IPS DF 4.7 (cell line): Measurements from ENCODE around the gene RING1.
"Not testable (repeated sequence)": the region's sequence is repeated elsewhere in the genome, so short reads cannot be mapped to it uniquely, and the experiment has no call there.

ENCODE experiments used
- DNase-seq: peaks from one replicate; pipeline ENCODE4 v3.0.0-alpha.2; 2013; ENCODE audit warnings: low spot score; ENCODE audit errors: extremely low read depth

RING1 gene

DNA sequence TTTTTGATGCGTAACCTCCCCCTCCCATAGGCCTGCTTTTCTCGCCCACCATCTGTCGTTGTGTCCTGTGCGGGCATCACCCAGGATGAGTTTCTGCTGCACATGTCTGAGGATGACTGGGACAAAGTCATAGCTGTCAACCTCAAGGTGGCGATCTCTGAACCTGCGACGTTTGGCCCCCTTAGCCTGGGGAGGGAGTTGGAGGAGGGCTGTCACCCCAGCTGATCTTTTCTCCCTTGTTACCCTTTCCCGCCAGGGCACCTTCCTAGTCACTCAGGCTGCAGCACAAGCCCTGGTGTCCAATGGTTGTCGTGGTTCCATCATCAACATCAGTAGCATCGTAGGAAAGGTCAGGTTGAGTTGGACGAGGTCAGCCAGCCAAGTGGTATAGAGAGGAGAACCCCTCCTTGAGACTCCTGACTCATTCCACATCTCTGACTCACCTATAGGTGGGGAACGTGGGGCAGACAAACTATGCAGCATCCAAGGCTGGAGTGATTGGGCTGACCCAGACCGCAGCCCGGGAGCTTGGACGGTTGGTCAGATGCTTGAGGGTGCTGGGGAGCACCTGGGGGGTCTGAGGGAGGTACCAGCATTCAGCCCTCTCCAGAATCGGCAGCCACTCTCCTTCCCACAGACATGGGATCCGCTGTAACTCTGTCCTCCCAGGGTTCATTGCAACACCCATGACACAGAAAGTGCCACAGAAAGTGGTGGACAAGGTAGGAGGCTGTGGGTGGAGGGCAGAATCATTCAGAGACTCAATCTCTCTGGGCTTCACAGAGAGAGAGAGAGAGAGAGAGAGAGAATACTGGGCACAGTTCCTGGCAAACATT, 2.9 kb upstream of the RING1 start:
- no peak for DNase-seq

DNA sequence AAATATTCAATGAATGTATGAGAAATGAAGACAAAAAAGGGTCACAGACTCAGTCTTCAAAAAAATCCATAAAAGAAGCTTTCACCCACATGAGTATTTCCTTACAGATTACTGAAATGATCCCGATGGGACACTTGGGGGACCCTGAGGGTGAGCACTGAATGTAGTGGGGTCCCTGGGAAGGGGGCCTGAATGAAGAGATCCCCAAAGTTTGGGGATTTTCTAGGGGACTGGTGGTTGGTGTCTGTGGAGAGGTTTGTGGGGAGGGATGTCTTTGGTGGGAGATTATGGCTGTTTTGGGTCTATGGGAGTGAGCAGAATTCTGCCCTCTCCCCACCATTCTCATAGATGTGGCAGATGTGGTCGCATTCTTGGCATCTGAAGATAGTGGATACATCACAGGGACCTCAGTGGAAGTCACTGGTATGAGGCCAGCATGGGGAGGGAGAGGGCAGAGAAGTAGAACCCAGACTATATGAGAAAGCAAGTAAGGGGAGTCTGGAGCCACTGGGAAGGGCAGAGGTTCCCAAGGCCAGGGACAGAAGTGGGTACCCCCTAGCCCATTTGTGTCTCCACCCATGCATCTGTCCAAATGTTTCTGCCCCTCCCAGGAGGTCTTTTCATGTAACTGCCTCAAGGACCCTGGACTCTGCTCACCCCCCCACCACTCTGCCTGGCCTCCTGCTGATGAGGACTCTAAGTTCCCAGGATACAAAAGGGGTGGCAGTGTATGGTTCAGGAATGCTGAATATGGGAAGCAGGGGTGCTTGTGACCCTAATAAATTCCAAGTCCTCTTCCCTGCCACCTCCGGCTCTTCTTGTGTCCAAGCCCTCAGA, 2.1 kb upstream of the RING1 start:
- no peak for DNase-seq

DNA sequence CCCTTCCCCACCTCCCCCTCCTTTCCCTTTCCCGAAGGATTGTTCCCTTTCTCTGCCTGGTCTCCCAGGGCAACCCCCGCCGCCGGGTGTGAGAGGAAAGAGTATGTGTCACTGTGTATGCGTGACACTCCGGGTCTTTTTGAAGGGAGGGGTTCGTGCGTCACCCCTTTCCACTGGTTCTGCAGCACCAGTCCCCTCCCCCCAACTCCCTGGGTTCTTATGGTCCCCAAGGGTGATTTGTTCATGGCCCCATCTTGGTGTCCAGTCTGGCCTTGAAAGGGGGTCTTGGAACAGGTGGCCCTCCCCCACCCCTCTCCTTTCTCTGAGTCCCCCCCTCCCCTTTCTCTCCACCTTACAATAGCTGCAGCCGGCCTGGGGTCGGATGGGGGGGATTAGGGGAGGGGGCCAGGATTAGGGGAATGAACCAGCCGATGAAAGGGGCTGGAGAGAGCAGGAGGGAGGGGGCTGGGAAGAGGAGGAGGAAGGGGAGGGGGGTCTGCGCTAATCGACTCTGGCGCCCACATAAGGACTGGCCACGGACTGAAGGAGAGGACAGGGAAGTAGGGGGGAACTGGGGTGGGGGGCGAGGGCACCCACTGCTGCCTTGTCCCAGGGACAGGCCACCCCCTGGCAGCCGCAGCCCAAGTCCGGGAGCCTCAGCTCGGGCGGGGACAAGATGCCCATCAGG, 1.3 kb upstream of the RING1 start:
- DNase-seq, result no peak

DNA sequence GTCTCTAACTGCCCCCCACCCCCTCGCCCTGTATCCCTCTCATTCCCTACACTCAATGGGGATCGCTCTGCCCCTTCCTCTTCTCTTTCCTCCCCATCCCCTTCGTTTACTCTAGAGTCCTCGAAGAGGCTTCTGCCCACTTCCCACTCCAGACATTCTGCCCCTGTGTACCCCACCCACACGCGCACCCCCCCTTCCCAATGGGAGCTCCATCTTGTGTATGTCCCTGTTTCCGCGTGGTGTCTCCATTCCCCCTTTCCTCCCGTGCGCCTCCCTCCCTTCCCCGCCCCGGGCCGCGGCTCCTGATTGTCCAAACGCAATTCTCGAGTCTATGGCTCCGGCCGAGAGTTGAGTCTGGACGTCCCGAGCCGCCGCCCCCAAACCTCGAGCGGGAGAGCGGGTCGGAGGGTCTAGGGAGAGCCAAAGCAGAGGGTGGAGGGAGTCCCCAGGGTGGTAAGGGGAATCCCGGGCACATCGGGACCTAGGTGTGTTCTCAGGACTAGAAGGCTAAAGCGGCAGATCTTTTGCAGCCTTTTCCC, 679 bp upstream of the RING1 start:
- DNase-seq, result no peak

DNA sequence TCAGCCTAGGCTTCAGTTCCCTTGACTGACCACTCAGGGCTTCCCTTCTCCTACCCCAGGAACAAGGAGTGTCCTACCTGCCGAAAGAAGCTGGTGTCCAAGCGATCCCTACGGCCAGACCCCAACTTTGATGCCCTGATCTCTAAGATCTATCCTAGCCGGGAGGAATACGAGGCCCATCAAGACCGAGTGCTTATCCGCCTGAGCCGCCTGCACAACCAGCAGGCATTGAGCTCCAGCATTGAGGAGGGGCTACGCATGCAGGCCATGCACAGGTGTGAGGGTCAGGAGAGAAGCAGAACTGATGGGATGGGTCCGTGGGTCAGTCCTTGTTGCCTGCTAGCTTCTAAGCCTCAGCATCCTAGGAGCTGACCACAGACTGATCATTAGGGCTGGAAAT, 1.6 kb downstream of the RING1 start:
- DNase-seq, result no peak

DNA sequence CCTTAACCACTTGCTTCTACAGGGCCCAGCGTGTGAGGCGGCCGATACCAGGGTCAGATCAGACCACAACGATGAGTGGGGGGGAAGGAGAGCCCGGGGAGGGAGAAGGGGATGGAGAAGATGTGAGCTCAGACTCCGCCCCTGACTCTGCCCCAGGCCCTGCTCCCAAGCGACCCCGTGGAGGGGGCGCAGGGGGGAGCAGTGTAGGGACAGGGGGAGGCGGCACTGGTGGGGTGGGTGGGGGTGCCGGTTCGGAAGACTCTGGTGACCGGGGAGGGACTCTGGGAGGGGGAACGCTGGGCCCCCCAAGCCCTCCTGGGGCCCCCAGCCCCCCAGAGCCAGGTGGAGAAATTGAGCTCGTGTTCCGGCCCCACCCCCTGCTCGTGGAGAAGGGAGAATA, 2.8 kb downstream of the RING1 start:
- DNase-seq, result no peak

DNA sequence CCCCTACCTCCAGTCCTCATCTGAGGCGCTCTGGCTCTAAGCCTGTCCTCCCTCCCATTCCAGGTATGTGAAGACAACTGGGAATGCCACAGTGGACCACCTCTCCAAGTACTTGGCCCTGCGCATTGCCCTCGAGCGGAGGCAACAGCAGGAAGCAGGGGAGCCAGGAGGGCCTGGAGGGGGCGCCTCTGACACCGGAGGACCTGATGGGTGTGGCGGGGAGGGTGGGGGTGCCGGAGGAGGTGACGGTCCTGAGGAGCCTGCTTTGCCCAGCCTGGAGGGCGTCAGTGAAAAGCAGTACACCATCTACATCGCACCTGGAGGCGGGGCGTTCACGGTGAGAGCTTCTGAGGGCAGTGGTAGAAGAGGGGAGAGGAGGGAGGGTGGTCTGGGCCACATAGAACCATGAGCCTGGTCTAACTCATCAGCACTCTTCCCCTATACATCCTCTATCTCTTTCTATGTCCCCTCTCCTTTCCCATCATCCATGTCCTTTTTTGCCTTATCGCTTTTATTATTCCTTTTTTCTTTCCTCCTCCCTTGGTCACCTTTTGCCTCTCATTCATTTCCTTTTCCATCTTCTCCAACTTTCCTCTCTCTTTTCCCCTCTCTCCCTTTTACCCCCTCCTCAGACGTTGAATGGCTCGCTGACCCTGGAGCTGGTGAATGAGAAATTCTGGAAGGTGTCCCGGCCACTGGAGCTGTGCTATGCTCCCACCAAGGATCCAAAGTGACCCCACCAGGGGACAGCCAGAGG, 3.5 kb downstream of the RING1 start:
- DNase-seq, result no peak

DNA sequence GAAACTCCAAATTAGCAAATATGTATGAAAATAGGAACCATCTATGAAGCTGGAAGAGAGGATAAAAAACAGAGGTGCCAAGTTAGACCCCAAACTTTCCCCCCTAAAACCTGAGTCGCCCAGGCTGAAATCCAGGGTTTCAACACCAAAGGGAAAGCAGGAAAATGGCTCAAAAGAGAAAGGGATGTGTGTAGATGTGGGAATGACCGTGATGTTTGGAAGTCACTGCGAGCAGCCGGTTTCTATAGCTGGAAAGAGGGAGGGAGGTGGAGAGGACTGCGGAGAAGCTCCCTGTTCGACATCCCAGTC, 4.5 kb downstream of the RING1 start:
- no peak for DNase-seq

DNA sequence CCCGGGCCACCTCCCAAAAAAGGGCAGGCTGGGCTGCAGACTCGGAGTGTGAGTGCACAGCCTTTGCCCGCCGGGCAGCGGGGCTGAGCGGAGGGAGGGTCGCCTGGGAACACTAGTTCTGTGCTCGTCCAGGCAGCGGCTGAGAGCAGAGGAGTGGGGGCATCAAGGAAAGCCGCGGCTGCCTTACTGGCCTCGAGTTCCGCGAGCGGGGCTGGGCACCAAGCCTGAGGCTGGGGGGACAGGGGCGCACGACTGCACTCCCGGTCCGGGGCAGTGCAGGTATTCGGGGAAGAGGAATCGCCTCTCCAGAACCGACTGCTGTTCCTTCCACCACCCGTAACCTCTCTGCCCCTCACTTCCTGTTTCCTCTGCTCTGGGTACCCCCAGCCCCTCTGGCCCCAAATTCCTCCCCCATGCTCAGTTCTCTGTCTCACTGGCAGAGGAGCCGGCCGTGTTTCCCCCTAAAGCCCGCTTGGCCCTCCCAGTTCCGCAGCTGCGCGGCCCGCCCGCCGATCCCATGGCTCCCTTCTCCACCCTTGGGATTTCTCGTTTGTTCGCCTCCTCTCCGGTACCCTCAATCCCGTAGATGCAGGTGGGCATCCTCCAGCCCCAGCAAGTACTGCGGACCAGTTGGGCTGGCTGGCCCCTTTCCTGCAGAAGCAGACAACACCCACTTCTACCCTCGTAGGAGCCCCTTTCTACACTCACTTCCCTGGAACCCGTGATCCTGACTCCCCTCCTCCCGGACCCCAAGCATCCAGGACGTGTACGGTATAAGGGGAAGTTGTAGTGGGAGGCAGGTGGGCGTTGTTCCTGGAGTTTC, 5.1 kb downstream of the RING1 start:
- no peak for DNase-seq

DNA sequence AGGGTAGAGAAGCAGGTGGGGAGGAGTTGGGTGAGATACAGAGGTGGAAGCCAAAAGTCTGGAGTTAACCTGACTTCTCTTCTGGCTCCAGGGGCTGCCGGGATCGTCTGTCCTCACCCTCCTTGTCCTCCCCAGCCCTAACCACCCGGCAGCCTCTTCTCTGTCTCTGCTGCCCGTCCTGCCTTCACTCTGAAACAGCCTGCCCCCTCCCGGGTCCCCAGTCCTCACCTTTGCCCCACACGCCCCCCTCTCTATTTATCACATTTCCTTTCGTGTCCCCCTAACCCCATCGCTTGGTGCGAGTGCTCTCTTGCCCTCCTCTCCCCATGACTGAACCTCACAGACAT, 5.7 kb downstream of the RING1 start:
- no peak for DNase-seq

DNA sequence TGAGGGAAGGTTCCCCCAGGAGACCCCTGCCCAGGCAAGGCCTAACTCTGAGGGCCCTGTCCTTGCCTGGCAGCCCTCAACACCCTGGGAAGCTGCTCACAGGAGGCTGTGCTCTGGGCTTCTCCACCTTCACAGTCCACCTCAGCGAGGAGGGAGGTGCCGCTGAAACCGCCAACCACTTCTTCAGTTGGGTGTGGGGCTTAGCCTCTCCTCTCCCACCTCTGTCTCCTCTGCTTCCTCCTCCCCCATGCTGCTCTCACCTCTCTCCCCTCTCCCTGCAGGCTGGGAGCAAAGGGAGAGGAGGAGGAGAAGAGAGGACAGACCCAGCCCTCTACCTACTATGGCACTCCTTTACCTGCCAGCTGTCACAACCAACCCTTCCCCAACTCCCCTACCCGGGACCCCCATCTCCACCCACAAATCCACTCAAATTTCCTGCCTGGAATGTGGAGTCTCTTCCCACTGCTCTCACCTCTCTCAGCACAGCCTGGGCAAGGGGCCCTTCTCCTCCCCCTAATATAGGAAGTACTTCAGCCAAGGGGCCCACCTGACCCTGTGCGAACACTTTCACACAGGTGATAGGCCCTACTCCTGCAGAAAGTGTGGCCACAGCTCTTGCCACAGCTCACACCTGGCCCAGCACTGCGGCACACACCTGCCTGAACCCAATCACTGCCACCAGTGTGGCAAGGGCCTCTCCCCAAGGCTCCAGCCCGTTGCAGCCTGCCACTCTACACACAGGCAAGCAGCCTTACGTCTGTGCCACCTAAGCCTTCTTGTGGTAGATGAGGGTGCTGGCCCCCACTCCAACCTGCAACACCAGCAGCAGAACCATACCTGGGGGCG, 7.2 kb downstream of the RING1 start:
- no peak for DNase-seq

DNA sequence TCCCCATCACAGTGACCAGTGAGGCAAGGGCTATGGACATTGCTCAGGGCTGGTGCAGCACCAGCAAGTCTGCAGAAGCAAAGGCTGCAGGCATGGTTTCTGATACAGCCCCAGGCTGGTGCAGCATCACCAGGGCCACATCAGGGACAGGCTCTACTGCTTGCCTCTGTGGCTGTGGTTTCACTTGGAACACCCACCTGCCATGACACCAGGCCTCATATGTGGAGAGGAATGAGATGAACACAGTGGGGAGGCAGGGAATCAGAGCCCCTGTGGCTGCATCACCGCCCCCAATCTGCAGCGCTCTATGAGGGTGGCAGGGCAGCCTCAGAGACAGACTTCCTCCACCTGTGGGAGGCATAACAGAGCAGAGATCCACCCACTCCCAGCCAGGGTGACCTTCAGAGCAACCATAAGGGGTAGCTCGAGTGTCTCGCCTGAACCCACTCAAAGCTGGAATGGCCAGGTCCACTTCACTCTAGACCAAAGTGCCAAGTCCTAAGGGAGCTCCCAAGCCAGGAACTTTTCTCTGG, 7.9 kb downstream of the RING1 start:
- DNase-seq, result no peak

DNA sequence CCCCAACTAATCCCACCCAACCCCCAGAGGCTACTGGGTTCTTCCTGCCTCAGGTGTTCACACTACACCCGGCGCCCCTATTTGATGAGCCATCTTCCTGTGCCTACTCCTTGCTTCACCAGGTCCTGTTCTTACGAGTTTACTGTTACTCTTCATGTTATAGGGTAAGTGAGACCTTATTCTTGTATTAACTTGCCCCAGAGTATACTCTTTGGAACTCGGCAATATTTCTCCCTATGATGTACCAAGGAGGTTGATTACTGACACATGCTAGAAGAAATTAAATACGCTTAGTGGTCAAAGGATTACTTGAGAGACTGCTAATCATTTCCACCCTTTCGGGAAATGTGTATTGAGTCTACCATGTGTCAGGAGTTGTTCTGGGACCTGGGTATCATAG, 8.9 kb downstream of the RING1 start:
- no peak for DNase-seq

DNA sequence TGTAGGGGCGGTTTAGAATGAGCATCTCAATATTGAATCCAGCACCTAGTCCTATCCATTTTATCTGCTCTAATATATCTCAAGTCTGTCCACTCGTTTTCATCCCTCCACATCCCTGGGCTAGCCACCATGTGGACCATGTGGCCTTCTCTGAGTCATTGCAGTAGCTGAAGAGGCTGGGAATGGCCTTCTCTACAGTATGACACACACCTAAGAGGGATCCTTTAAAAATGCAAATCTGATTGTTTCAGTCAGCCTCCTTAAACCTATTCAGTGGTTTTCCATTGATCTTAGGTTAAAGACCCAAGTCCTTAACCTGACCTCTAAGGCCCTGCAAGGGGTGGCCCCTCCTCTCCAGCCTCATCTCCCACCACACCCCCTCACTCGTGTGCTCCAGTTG, 9.4 kb downstream of the RING1 start:
- no peak for DNase-seq

DNA sequence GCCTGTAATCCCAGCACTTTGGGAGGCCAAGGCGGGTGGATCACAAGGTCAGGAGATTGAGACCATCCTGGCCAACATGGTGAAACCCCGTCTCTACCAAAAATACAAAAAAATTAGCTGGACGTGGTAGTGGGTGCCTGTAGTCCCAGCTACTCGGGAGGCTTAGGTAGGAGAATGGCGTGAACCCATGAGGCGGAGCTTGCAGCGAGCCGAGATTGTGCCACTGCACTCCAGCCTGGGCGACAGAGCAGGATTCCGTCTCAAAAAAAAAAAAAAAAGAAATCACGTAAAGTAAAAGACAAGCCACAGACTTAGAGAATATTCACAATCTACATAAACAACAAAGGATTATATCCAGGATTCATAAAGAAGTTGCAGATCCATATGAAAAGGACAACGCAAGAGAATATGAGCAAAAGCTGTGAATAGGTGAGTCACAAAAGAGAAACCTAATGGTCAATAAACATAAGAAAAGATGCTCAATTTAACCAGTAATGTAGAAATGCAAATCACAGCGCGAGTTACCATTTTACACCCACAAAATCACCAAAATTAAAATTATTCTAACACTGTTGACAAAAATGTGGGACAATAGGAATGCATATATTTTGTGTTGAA, 18.3 kb downstream of the RING1 start:
- DNase-seq, result not testable (repeated sequence)

DNA sequence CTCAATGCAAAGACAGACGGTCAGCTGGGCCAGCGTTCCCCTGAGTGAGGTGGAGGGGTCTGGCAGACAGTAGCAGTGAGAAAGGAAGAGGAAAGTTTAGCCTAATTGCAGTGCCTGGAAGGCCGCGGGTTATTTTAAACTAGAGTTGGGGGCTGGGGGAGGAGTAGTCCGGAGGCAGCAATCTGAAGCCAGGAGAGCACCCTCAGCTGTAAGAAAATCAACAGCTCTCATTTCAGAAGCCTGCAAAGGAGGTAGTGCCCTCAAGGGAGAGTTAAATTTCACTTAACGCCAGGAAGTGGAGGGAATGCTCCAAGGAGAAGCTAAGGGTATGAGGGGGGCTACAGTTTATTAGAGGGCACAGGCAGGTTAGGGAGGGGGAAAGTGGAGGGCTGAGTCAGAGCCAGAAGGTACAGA, 26.9 kb downstream of the RING1 start:
- DNase-seq, result no peak

DNA sequence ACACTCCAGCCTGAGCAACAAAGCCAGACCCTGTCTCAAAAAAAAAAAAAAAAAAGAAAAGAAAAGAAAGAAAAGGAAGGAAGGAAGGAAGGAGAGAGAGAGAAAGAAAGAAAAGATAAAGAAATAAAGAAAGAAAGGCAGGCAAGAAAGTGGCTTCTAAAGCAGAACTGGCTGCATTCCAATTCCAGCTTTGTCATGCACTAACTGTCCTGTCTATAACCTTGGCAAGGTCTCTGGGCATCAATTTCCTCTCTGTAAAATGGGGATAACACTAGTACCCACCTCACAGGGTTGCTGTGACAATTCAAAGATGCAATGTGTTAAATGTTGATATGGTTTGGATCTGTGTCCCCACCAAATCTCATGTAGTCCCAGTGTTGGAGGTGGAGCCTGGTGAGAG, 28.0 kb downstream of the RING1 start:
- DNase-seq, result no peak

DNA sequence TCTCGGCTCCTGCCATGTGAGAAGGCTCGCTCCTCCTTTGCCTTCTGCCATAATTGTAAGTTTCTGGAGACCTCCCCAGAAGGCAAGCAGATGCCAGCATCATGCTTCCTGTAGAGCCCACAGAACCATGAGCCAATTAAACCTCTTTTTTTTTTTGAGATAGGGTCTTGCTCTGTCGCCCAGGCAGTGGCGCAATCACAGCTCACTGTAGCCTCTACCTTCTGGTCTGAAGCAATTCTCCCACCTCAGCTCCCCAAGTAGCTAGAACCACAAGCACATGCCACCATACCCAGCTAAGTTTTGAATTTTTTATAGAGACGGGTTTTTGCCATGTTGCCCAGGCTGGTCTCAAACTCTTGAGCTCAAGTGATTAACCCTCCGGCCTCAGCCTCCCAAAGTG, 28.6 kb downstream of the RING1 start:
- DNase-seq, result no peak

DNA sequence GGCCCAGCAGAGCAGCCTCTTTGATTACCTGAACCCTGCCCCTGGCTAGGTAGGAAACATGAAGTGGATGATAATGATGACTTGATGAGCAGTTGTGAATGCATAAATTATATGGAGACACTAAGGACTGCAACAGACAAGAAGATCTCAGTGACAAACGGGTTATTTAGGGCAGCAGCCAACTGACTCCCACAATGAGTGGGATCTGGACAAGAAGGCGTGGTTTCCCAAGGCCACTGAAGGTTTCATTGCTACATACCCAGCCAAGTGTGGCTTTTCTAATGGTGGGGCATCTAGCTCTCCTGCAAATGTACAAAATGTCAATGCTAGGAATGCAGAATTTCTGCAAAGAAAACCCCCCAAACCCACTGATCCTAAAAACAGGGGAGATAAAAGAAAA, 29.4 kb downstream of the RING1 start:
- DNase-seq, result no peak
